Lung (tissue), 12 donors: ENCODE measurements around the gene C3orf70. TPM values are rescaled to one million over a fixed set of nuclear protein-coding genes. Genes with fewer than 3 reads are reported as not detected.

ENCODE experiments used
- ATAC-seq: fragments of 200-7000 bp; cut with Tn5 transposase; one replicate; pipeline ENCODE4 v1.9.1; 2020; ENCODE audit warnings: moderate number of reproducible peaks; ENCODE audit not compliant: insufficient read depth, low FRiP score
- DNase-seq, 3 donors: peaks; one replicate each; pipeline ENCODE4 v3.0.0-alpha.2; 2013 to 2017
- H3K27ac ChIP-seq, 2 donors: one replicate each; pipeline ENCODE4 v1.5.1; 2013; ENCODE audit warnings: mild to moderate bottlenecking in 2 of 2, moderate library complexity in 2 of 2, control low read depth in 1 of 2, inconsistent platforms in 1 of 2, low read depth in 1 of 2, low read length in 1 of 2
- H3K27me3 ChIP-seq, 3 donors: one replicate each; pipeline ENCODE4 v1.5.1; 2013; ENCODE audit warnings: low read length in 2 of 3; ENCODE audit not compliant: control insufficient read depth in 3 of 3, insufficient read depth in 3 of 3
- H3K36me3 ChIP-seq, 4 donors: one replicate each; pipeline ENCODE4 v1.5.1; 2013; ENCODE audit warnings: low read length in 4 of 4, mild to moderate bottlenecking in 1 of 4, moderate library complexity in 1 of 4; ENCODE audit not compliant: control insufficient read depth in 4 of 4, insufficient read depth in 4 of 4
- H3K4me1 ChIP-seq, 5 donors: one replicate each; pipeline ENCODE4 v1.5.1; 2013; ENCODE audit warnings: low read length in 5 of 5, mild to moderate bottlenecking in 2 of 5, moderate library complexity in 1 of 5; ENCODE audit not compliant: control insufficient read depth in 5 of 5, insufficient read depth in 5 of 5
- H3K4me3 ChIP-seq: one replicate; pipeline ENCODE4 v1.5.1; 2013; ENCODE audit warnings: mild to moderate bottlenecking, control low read depth, moderate library complexity
- H3K9ac ChIP-seq, 2 donors: one replicate each; pipeline ENCODE4 v1.5.1; 2013; ENCODE audit warnings: low read length in 2 of 2, control low read depth in 1 of 2; ENCODE audit not compliant: insufficient read depth in 1 of 2
- H3K9me3 ChIP-seq, 4 donors: one replicate each; pipeline ENCODE4 v1.5.1; 2013; ENCODE audit warnings: low read length in 3 of 4, mild to moderate bottlenecking in 1 of 4, moderate library complexity in 1 of 4; ENCODE audit not compliant: control insufficient read depth in 4 of 4, insufficient read depth in 3 of 4
- CTCF ChIP-seq: IDR thresholded peaks from 2 replicates; pipeline ENCODE4 v1.5.1; 2012; ENCODE audit warnings: mild to moderate bottlenecking; ENCODE audit errors: control extremely low read depth, extremely low read depth
- WGBS, 2 donors: extraction: QIAGEN DNeasy Blood & Tissue Kit; methylation state at CpG; one replicate each; pipeline ENCODE4 v1.1.7; 2013; 5-methylcytosine and 5-hydroxymethylcytosine counted together
- polyA plus RNA-seq, 2 donors: library from polyadenylated mRNA; stranded (reverse); fragments of 200-250 nt; gene quantifications; one replicate each; pipeline ENCODE4 v1.2.1, GENCODE V29; 2013
- total RNA-seq, 2 donors: library from RNA; depleted of rRNA in 1 of 2; stranded (reverse); fragments of >200 nt in 1 of 2; gene quantifications; one replicate each; pipeline ENCODE4 v1.2.1, GENCODE V29; 2014 to 2021
- donor health status: control.
- donor health status: control.
- donor health status: Bipolar disorder and iron deficiency.
- donor health status: healthy.
- donor health status: DM: yes; HTN: yes; CAD: no.

Gene C3orf70
- total and polyA plus RNA-seq, 4 donors = 0.45 to 4.9 (median 1.8) TPM

DNA sequence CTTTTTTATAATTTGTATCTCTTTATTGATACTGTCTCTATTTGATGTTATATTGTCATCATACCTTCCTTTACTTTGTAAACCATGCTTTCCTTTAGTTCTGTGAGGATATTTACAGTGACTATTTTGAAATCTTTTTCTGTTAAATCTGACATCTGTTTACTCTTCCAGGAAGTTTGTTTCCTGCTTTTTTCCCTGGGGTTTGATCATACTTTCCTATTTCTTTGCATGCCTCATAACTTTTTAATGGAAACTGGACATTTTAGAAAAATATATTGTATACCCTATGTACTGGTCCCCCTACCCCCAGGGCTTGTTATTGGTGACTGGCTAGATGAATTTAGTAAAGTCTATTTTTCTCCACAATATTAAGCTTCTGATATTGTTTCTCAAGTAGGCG, 115.1 kb downstream of the C3orf70 start:
- no peak for DNase-seq
- no peak for TF ChIP-seq CTCF
- Histone ChIP-seq H3K4me1 (peaks cover 0 to 3% (median 0%) of the 10 kb centered on the region in 5 donors), H3K4me3 (no peak overlapping the region), H3K9ac (no peak overlapping the region), H3K27ac (no peak overlapping the region), H3K9me3 (peaks cover 0 to 3% (median 1%) of the 10 kb centered on the region in 4 donors), H3K36me3 (peaks cover 2 to 9% (median 5%) of the 10 kb centered on the region in 4 donors), H3K27me3 (no peaks in the 10 kb centered on the region)
- ATAC-seq = no peak
- WGBS, 2 donors = 95 to 100% methylated on average over 1 of the region's 1 CpG

GRCh38 chr3:185030951-185031350, 121.9 kb downstream of the C3orf70 start:
- DNase-seq = no peak
- H3K4me3 ChIP-seq = no peak overlapping the region
- H3K36me3 ChIP-seq = peaks cover 4 to 13% (median 12%) of the 10 kb centered on the region in 4 donors
- no peaks in the 10 kb centered on the region for H3K27me3 ChIP-seq
- ATAC-seq = no peak
- H3K9me3 ChIP-seq = no peaks in the 10 kb centered on the region
- no peaks in the 10 kb centered on the region for H3K4me1 ChIP-seq
- H3K27ac ChIP-seq = no peak overlapping the region
- no peak for TF ChIP-seq CTCF
- WGBS, 2 donors = 94 to 96% methylated on average over 3 of the region's 3 CpGs
- no peak overlapping the region for H3K9ac ChIP-seq

GRCh38 chr3:185030399-185030798, 122.5 kb downstream of the C3orf70 start:
- 95 to 100% methylated on average over 3 of the region's 3 CpGs for WGBS, 2 donors
- Histone ChIP-seq H3K27me3 (no peaks in the 10 kb centered on the region), H3K4me1 (no peaks in the 10 kb centered on the region), H3K27ac (no peak overlapping the region), H3K9me3 (no peaks in the 10 kb centered on the region), H3K9ac (no peak overlapping the region), H3K36me3 (peaks cover 4 to 13% (median 11%) of the 10 kb centered on the region in 4 donors), H3K4me3 (no peak overlapping the region)
- no peak for TF ChIP-seq CTCF
- DNase-seq (no peak), ATAC-seq (no peak)

DNA sequence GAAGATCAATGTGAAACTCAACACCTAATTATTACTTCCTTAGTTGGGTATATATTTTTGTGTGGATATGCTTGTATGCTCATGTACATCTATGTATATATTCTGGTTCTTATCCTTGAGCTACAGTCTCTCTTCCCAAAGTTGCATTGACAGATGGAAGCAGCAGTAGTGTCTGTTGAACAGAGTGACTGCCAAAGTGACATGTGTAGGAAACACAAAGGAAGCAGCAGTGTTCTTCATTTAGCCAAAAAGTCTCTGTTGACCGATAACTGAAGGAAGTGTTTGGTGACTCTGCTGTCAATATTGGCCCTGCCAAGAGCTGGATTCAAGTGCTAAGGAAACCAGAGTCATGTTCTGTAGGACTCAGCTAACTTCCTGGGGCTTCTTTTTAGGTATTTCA, 123.8 kb downstream of the C3orf70 start:
- Histone ChIP-seq H3K36me3 (peaks cover 6 to 15% (median 11%) of the 10 kb centered on the region in 4 donors), H3K4me3 (no peak overlapping the region), H3K9me3 (no peaks in the 10 kb centered on the region), H3K9ac (no peak overlapping the region), H3K4me1 (no peaks in the 10 kb centered on the region), H3K27me3 (no peaks in the 10 kb centered on the region), H3K27ac (no peak overlapping the region)
- 64 to 72% methylated on average over 1 of the region's 1 CpG for WGBS, 2 donors
- no peak for DNase-seq
- no peak for TF ChIP-seq CTCF
- ATAC-seq = no peak
